CD4-positive, alpha-beta T cell treated with Interleukin-6 for 4 hours (primary cell): ENCODE measurements around the gene PCNP.
"Not testable (repeated sequence)": the region's sequence is repeated elsewhere in the genome, so short reads cannot be mapped to it uniquely, and the experiment has no call there.

Experiments used
- DNase-seq: peaks from one replicate; pipeline ENCODE4 v3.0.0-alpha.2; 2020; ENCODE audit warnings: mixed read lengths

PCNP gene

GRCh38 chr3:101573449-101574387, at the start of gene PCNP:
Gene PCNP, plus strand, starts transcription at chr3:101574180. Its CDS starts 36 bp downstream, at chr3:101574216.
- peak; percentile 99 for DNase-seq

- DNase-seq: no peak
Observed at GRCh38 chr3:101527441-101527840, 46.5 kb upstream of the PCNP start.

DNA sequence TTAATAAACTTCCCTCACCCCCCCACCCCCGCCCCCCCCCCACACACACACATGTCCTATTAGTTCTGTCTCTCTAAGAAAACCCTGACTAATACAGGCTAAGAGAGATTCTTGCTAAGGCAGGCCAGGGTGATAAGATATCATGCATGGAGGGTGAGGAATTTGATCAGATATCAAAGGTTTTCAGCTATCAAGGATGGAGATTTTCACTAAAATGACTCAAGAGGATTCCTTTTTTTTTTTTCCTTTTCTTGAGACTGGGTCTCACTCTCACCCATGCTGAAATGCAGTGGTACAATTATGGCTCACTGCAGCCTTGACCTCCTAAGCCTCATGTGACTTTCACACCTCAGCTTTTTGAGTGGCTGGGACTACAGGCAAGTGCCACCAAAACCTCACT, 46.1 kb upstream of the PCNP start:
- no peak for DNase-seq

GRCh38 chr3:101529816-101530685, 43.9 kb upstream of the PCNP start:
- peak; percentile 20 for DNase-seq

DNA sequence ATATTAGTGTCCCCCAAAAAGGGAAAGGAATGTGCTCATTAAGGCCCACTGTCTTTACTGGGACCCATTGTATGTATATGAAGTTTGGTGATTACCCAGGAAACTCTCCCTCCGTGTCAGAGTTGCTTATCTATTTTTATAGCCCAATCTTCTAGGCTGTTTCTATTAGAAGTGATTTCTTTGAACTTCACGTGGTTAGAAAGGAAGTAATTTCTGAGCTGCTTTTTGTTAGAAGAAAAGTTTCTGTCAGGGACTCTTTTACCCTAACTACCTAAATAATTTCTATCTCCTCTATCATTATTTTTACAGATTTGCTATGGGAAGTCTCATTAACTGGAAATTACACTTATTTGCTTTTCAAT, 43.3 kb upstream of the PCNP start:
- no peak for DNase-seq

- DNase-seq: peak; percentile 51
Observed at GRCh38 chr3:101531473-101532086, 42.4 kb upstream of the PCNP start.

DNA sequence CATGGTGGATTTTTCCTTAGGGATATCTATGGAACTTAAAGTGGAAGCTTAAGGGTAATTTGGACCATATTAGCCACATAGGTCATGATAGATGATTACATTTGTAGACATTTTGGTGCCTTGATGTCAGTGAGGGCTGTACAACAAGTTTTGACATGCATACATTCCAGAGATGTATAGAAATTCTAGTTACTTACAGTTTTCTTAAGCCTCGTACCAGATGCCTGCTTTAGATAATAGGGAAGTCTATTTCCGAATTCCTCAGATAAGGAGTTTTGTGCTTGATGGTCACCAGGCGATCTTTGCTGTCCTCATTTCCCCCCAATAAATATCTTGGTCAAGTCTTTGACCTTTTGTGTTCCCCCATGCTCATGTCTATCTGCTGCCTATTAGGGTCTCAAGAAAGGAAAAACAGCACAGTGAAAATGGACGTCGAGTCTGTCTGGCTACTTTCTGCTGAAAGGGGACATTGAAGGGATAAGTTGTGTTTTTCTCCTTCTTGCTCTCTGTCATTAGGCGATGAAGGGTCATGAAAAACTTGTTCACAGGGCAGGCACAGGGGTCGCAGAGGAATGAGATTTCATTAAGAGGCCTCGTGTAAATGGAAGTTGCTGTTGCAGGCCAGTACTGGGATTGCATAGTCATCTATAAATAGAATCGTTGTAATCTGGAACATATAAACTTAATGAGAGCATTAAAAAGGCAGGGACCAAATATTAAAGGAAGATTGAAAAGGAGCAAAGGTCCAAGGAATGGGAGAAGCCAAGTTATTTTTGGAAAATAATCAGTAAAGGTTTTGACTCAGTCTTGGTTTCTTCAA, 41.0 kb upstream of the PCNP start:
- no peak for DNase-seq

DNA sequence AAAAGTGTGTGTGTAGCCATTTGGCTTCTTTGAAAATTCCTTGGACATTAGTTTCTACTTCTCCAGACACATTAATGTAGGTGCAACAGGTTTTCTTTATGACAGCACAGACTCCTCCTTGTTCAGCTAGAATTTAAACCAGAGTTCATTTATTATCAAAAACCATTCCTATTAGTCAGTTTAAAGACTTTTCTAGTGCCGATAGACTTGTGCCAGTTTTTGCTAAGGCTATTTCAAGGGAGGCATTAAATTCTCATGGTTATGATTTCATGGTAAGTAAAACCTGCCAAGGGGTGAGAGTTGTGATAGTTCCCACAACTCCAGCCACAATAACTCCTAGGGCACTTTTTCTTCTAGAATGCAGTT, 40.4 kb upstream of the PCNP start:
- DNase-seq: no peak

DNA sequence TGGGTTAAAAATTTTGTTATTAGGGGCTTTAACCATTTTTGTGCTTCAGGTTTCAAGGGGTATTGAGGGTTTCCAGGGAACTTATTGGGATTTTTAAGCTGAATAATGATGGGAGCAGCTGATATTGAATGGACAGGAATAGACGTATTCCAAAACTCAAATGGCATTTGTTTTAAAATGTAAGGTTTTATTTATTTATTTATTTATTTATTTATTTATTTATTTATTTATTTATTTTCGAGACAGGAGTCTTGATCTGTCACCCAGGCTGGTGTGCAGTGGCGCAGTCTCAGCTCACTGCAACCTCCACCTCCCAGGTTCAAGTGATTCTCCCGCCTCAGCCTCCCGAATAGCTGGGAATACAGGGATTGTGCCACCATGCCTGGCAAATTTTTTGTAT, 38.8 kb upstream of the PCNP start:
- no peak for DNase-seq

- DNase-seq: no peak
Observed at GRCh38 chr3:101536266-101536665, 37.7 kb upstream of the PCNP start.

- not testable (repeated sequence) for DNase-seq
Observed at GRCh38 chr3:101536955-101537354, 37.0 kb upstream of the PCNP start.

DNA sequence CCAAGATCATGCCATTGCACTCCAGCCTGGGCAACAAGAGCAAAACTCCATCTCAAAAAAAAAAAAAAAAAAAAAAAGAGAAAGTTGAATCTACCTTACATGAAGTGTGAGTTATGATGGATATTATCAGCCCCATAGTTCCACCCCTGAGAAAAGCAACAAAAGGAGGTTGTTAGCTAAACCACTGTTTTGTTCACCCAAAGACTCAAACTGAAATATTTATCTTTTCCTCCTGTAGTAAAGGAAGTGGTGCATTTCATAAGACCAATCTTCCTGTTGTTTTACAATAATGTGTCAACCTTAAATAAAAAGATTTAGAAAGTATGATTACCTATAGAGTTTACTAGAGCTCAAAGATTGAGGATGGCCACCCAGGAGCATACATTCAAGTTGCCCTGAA, 31.0 kb upstream of the PCNP start:
- DNase-seq: no peak

- no peak for DNase-seq
Observed at GRCh38 chr3:101544161-101544850, 29.7 kb upstream of the PCNP start.

GRCh38 chr3:101548527-101549105, 25.4 kb upstream of the PCNP start:
- no peak for DNase-seq

DNA sequence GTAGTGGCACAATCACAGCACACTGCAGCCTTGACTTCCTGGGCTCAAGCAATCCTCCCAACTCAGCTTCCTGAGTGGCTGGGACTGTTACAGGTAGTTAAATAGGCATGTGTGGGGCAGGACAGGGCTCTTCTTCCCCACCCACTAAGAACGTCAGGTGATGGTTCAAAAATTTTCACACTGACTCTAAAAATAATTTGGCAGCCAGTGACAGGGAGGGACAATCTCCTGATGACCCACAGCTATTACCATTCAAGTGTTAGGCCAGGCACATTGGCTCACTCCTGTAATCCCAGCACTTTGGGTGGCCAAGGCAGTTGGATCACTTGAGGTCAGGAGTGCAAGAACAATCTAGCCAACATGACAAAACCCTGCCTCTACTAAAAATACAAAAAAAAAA, 24.5 kb upstream of the PCNP start:
- no peak for DNase-seq

DNA sequence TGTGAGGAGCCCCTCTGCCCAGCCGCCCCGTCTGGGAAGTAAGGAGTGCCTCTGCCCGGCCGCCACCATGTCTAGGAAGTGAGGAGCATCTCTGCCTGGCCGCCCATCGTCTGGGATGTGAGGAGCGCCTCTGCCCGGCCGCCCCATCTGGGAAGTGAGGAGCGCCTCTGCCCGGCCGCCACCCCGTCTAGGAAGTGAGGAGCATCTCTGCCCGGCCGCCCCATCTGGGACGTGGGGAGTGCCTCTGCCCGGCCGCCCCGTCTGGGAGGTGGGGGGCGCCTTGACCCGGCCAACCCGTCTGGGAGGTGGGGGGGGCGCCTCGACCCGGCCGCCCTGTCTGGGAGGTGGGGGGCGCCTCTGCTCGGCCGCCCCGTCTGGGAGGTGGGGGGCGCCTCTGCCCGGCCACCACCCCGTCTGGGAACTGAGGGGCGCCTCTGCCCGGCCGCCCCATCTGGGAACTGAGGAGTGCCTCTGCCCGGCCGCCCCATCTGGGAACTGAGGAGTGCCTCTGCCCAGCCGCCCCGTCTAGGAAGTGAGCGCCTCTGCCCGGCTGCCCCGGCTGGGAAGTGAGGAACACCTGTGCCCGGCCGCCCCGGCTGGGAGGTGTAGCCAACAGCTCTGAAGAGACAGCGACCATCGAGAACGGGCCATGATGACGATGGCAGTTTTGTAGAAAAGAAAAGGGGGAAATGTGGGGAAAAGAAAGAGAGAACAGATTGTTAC, 22.5 kb upstream of the PCNP start:
- not testable (repeated sequence) for DNase-seq

- DNase-seq: not testable (repeated sequence)
Observed at GRCh38 chr3:101553381-101553780, 20.6 kb upstream of the PCNP start.

DNA sequence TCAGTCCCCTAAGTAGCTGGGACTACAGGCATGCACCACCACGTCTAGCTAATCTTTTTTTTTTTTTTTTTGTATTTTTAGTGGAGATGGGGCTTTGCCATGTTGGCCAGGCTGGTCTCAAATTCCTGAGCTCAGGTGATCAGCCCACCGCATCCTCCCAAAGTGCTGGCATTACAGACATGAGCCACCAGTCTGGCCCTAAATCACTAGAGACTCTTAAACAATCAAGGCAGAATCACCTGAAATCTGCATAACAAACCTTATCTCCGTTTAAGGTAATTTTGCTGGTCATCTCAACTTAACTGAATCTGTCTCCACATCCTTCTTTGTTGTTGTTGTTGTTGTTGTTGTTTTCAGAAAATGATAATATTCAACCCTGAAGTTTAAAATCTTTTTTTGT, 17.9 kb upstream of the PCNP start:
- DNase-seq: no peak

DNA sequence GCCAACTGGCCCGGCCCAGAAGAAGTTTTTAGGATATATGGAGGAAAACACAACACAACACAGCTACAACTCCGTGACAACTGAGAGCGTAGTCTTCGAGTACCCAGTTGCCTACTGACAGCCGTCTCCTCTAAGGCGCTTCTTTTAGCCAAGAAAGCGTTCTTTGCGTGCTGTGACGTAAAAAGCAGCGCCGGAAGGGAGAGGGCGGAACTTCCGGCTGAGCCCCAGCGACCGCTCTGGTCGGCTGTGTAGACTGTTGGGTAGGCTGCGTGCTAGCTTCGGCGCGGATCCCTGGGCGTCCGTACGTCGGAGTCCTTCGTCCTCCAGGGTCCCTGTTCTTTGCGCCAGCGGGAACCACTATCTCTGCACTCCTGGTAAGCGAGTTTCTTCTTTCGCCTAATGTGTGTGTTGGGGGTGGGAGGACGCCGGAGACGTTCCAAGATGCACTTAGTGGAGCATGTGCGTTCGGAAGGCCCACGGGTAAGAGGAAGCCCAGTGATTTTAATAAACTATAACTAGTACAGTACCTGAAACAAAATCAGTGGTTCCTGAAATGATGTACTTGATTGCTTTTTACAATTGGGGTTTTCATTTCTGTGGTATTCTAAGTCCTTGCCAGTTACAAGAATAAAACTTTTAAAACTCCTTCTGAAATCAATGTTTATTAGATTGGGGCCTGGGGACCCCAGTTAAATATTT, 12.2 kb upstream of the PCNP start, which contains the start of gene TRMT10C:
Gene TRMT10C (plus strand): TSS at position 239 of the 699 bp plus-strand sequence. CDS start 2,914 bp downstream, outside the sequence.
- peak; percentile 92 for DNase-seq
